Neural cell (in vitro differentiated cells): ENCODE data around the gene PLD3.

Experiments
- CTCF ChIP-seq: fragments of 450-650 bp; IDR thresholded peaks from 2 replicates; pipeline ENCODE4 v1.5.1; 2014; ENCODE audit warnings: antibody characterized with exemption, mild to moderate bottlenecking, moderate library complexity; ENCODE audit not compliant: poor library complexity, severe bottlenecking
- EP300 ChIP-seq: fragments of 450-650 bp; conservative IDR thresholded peaks from 2 replicates; pipeline ENCODE4 v1.6.1; 2014; ENCODE audit warnings: antibody characterized with exemption, mild to moderate bottlenecking, moderate library complexity; ENCODE audit not compliant: poor library complexity, severe bottlenecking
- EZH2 ChIP-seq: fragments of 200-600, 300-800 bp; shearing (Covaris generic), sonication (generic); IDR thresholded peaks from 2 replicates; pipeline ENCODE4 v1.6.1; 2014; ENCODE audit warnings: antibody characterized with exemption, low read length, borderline replicate concordance, mild to moderate bottlenecking; ENCODE audit not compliant: insufficient read depth, poor library complexity, severe bottlenecking
- POLR2AphosphoS5 ChIP-seq: IDR thresholded peaks from 2 replicates; pipeline ENCODE4 v1.6.1; 2012
- SMC3 ChIP-seq: fragments of 450-650 bp; conservative IDR thresholded peaks from 2 replicates; pipeline ENCODE4 v1.6.1; 2014; ENCODE audit warnings: antibody characterized with exemption, mild to moderate bottlenecking, moderate library complexity; ENCODE audit not compliant: poor library complexity

- no peak for TF ChIP-seq SMC3
- no peak for TF ChIP-seq CTCF
- TF ChIP-seq EZH2: no peak
- TF ChIP-seq EP300: no peak
- no peak for TF ChIP-seq POLR2AphosphoS5
These were observed 41.0 kb downstream of the PLD3 start for GRCh38 chr19:40389404-40390083.
